ENCODE results near the gene ZDBF2.
A peak's percentile ranks its signal among the peaks of the same experiment; 100 is the strongest.
"Not testable (repeated sequence)": the region's sequence is repeated elsewhere in the genome, so short reads cannot be mapped to it uniquely, and the experiment has no call there.

Gene ZDBF2

GRCh38 chr2:206266130-206267125, 8.0 kb upstream of the ZDBF2 start:
- Histone ChIP-seq H3K4me3 (ENCODE audit: low read length) (no peak overlapping the region), H3K4me1 (ENCODE audit: insufficient read depth, low read length) (no peaks in the 10 kb centered on the region), H3K36me3 (ENCODE audit: insufficient read depth, low read length) (no peaks in the 10 kb centered on the region), H2AFZ (ENCODE audit: low read depth, low read length) (no peak overlapping the region), H3K9me3 (ENCODE audit: low read length) (peaks cover 2% of the 10 kb centered on the region), H3K27me3 (ENCODE audit: insufficient read depth, low read length) (peaks cover 5% of the 10 kb centered on the region)

DNA sequence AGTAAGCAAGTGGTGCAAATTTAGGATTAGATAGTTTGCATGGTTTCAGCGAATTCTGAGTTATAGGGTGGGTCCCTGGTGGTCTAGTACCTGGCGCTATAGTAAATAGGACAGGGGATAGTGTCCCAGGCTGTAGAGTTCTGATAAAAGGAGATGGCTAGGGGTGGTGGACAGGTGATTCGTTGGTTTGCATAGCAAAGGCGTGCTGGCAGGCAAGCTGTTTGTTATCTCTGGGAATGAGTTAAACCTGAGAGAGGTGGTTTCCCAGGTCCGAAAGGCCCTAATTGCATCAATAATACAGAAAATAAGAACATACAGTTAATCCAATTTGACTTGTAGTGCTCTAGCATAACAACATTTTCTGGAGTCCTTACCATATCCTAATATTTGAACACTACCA, 6.9 kb upstream of the ZDBF2 start:
- H3K9me3 ChIP-seq (ENCODE audit: low read length) = peaks cover 2% of the 10 kb centered on the region
- peaks cover 5% of the 10 kb centered on the region for H3K27me3 ChIP-seq (ENCODE audit: insufficient read depth, low read length)
- H3K4me3 ChIP-seq (ENCODE audit: low read length) = no peak overlapping the region
- H3K4me1 ChIP-seq (ENCODE audit: insufficient read depth, low read length) = no peaks in the 10 kb centered on the region
- no peaks in the 10 kb centered on the region for H3K36me3 ChIP-seq (ENCODE audit: insufficient read depth, low read length)
- no peak overlapping the region for H2AFZ ChIP-seq (ENCODE audit: low read depth, low read length)

DNA sequence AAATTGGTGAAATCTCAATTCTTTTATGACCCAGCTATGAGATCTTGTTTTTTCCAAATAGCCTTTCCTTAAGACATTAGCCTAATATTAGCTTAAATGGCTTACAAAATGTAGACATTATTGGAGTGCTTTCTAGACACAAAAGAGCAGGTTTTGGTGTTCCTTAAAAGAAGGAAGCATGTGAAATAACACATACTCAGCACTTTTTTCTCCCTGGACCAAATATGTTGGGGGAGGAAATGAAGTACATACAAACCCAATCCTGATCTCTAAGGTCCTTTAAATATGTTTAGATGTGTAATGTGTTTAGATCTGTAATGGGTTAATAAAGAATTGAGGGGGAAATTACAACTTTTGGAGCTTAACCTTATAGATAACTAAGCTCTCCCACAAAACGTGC, 3.4 kb upstream of the ZDBF2 start:
- peaks cover 16% of the 10 kb centered on the region for H3K4me1 ChIP-seq (ENCODE audit: insufficient read depth, low read length)
- no peak overlapping the region for H2AFZ ChIP-seq (ENCODE audit: low read depth, low read length)
- peaks cover 4% of the 10 kb centered on the region for H3K27me3 ChIP-seq (ENCODE audit: insufficient read depth, low read length)
- no peaks in the 10 kb centered on the region for H3K36me3 ChIP-seq (ENCODE audit: insufficient read depth, low read length)
- H3K4me3 ChIP-seq (ENCODE audit: low read length) = no peak overlapping the region
- no peaks in the 10 kb centered on the region for H3K9me3 ChIP-seq (ENCODE audit: low read length)

GRCh38 chr2:206273905-206274304, 558 bp upstream of the ZDBF2 start:
- Histone ChIP-seq H3K4me3 (ENCODE audit: low read length) (peak overlapping the region; percentile 89), H3K9me3 (ENCODE audit: low read length) (no peaks in the 10 kb centered on the region), H3K36me3 (ENCODE audit: insufficient read depth, low read length) (no peaks in the 10 kb centered on the region), H3K27me3 (ENCODE audit: insufficient read depth, low read length) (no peaks in the 10 kb centered on the region), H2AFZ (ENCODE audit: low read depth, low read length) (peak overlapping the region; percentile 95), H3K4me1 (ENCODE audit: insufficient read depth, low read length) (peaks cover 26% of the 10 kb centered on the region)

- no peaks in the 10 kb centered on the region for H3K9me3 ChIP-seq (ENCODE audit: low read length)
Measured at GRCh38 chr2:206275312-206276055, 1.0 kb downstream of the ZDBF2 start.

GRCh38 chr2:206276169-206276942, 1.9 kb downstream of the ZDBF2 start:
- no peaks in the 10 kb centered on the region for H3K27me3 ChIP-seq (ENCODE audit: insufficient read depth, low read length)
- peak overlapping the region; percentile 89 for H3K4me3 ChIP-seq (ENCODE audit: low read length)

More at GRCh38 chr2:206275312-206276055, 1.0 kb downstream of the ZDBF2 start:
- Histone ChIP-seq H3K4me3 (ENCODE audit: low read length) (peak overlapping the region; percentile 89), H3K36me3 (ENCODE audit: insufficient read depth, low read length) (no peaks in the 10 kb centered on the region), H3K4me1 (ENCODE audit: insufficient read depth, low read length) (peaks cover 26% of the 10 kb centered on the region), H3K27me3 (ENCODE audit: insufficient read depth, low read length) (no peaks in the 10 kb centered on the region), H2AFZ (ENCODE audit: low read depth, low read length) (peak overlapping the region; percentile 42)

DNA sequence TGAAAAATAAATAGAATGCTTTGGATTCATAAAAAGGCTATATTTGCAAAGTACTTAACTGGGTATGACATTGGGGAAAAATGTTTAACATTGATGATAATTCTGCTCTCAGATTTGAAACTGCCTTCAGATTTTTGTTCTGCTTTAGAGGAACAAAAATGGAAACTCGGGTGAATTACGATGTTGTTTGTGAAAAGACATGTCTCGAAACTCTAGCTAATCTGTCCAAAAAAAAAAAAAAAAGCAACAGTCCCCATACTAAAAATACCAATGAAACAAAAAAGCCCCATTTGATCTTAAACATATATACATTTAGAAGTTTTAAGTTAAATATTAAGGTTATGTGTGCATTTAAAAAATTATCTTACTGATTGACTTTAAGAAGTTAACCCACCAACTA, 3.0 kb downstream of the ZDBF2 start:
- H2AFZ ChIP-seq (ENCODE audit: low read depth, low read length) = no peak overlapping the region
- H3K4me1 ChIP-seq (ENCODE audit: insufficient read depth, low read length) = peaks cover 26% of the 10 kb centered on the region
- H3K4me3 ChIP-seq (ENCODE audit: low read length) = no peak overlapping the region
- no peaks in the 10 kb centered on the region for H3K27me3 ChIP-seq (ENCODE audit: insufficient read depth, low read length)
- peaks cover 11% of the 10 kb centered on the region for H3K36me3 ChIP-seq (ENCODE audit: insufficient read depth, low read length)
- peaks cover 4% of the 10 kb centered on the region for H3K9me3 ChIP-seq (ENCODE audit: low read length)

More at GRCh38 chr2:206276169-206276942, 1.9 kb downstream of the ZDBF2 start:
- H2AFZ ChIP-seq (ENCODE audit: low read depth, low read length) = peak overlapping the region; percentile 42
- H3K9me3 ChIP-seq (ENCODE audit: low read length) = no peaks in the 10 kb centered on the region
- no peaks in the 10 kb centered on the region for H3K36me3 ChIP-seq (ENCODE audit: insufficient read depth, low read length)
- peaks cover 26% of the 10 kb centered on the region for H3K4me1 ChIP-seq (ENCODE audit: insufficient read depth, low read length)

DNA sequence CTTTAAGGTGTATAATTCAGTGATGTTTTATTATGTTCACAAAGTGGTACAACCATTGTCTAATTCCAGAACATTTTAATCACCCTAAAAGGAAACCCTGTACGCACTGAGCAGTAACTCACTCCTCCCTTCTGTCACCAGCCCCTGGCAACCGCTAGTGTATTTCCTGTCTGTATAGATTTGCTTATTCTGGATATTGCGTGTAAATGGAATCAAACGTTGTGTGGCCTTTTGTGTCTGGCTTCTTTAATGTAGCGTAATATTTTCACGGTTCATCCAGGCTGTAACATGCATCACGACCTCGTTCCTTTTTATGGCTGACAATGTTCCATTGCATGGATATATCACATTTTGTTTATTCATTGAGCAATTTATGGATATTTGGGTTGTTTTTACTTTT, 8.3 kb downstream of the ZDBF2 start:
- H3K36me3 ChIP-seq (ENCODE audit: insufficient read depth, low read length) = peaks cover 31% of the 10 kb centered on the region
- H3K9me3 ChIP-seq (ENCODE audit: low read length) = peaks cover 22% of the 10 kb centered on the region
- no peaks in the 10 kb centered on the region for H3K27me3 ChIP-seq (ENCODE audit: insufficient read depth, low read length)
- H3K4me1 ChIP-seq (ENCODE audit: insufficient read depth, low read length) = no peaks in the 10 kb centered on the region
- no peak overlapping the region for H2AFZ ChIP-seq (ENCODE audit: low read depth, low read length)
- no peak overlapping the region for H3K4me3 ChIP-seq (ENCODE audit: low read length)

GRCh38 chr2:206287197-206287596, 12.7 kb downstream of the ZDBF2 start:
- H3K9me3 ChIP-seq (ENCODE audit: low read length) = peaks cover 47% of the 10 kb centered on the region
- no peak overlapping the region for H2AFZ ChIP-seq (ENCODE audit: low read depth, low read length)
- no peaks in the 10 kb centered on the region for H3K4me1 ChIP-seq (ENCODE audit: insufficient read depth, low read length)
- H3K27me3 ChIP-seq (ENCODE audit: insufficient read depth, low read length) = no peaks in the 10 kb centered on the region
- H3K4me3 ChIP-seq (ENCODE audit: low read length) = no peak overlapping the region
- H3K36me3 ChIP-seq (ENCODE audit: insufficient read depth, low read length) = peaks cover 37% of the 10 kb centered on the region

GRCh38 chr2:206289391-206289790, 14.9 kb downstream of the ZDBF2 start:
- Histone ChIP-seq H3K27me3 (ENCODE audit: insufficient read depth, low read length) (no peaks in the 10 kb centered on the region), H3K36me3 (ENCODE audit: insufficient read depth, low read length) (peaks cover 30% of the 10 kb centered on the region), H3K9me3 (ENCODE audit: low read length) (peaks cover 38% of the 10 kb centered on the region), H2AFZ (ENCODE audit: low read depth, low read length) (no peak overlapping the region), H3K4me1 (ENCODE audit: insufficient read depth, low read length) (no peaks in the 10 kb centered on the region), H3K4me3 (ENCODE audit: low read length) (no peak overlapping the region)

GRCh38 chr2:206296128-206296527, 21.7 kb downstream of the ZDBF2 start:
- no peak overlapping the region for H3K4me3 ChIP-seq (ENCODE audit: low read length)
- peaks cover 4% of the 10 kb centered on the region for H3K9me3 ChIP-seq (ENCODE audit: low read length)
- H3K27me3 ChIP-seq (ENCODE audit: insufficient read depth, low read length) = no peaks in the 10 kb centered on the region
- H3K4me1 ChIP-seq (ENCODE audit: insufficient read depth, low read length) = no peaks in the 10 kb centered on the region
- H2AFZ ChIP-seq (ENCODE audit: low read depth, low read length) = no peak overlapping the region
- H3K36me3 ChIP-seq (ENCODE audit: insufficient read depth, low read length) = peaks cover 35% of the 10 kb centered on the region

- not testable (repeated sequence) for H3K27me3 ChIP-seq (ENCODE audit: insufficient read depth, low read length); H3K9me3 ChIP-seq (ENCODE audit: low read length); H3K4me1 ChIP-seq (ENCODE audit: insufficient read depth, low read length); H2AFZ ChIP-seq (ENCODE audit: low read depth, low read length); H3K4me3 ChIP-seq (ENCODE audit: low read length)
- peaks cover 38% of the 10 kb centered on the region for H3K36me3 ChIP-seq (ENCODE audit: insufficient read depth, low read length)
Measured at GRCh38 chr2:206299608-206300007, 25.1 kb downstream of the ZDBF2 start.

All from neuron (in vitro differentiated cells).